ENCODE data around the gene AHI1.

AHI1 gene

DNA sequence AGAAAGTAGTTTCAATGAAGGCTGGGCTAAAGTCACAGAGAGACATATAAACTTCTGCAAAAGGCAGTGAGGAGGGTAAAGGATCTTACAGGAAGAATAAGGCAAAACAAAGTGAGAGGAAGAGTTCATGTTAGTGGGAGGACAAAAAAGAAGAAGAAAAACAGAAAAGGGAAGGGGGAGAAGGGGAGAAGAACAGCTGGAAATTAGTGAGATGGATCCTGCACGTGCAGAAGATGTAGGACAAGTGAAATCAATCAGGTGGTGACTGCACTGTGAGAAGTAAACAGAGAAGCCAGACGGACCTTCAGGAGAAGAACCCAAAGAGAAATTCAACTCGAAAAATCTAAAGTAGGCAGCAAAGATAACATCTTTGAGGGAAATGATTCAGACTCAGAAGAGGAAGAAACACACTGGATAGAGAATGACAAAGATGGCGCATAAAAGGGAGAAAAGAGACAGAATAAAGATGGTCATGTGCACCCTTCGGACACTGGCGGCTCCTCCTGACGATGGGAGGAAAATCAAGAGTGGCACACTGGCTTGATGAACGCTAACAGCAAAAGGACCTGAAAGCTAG lies 210.5 kb downstream of the AHI1 start:
- Histone ChIP-seq H3K4me3 (ENCODE audit: low read length) (no peak overlapping the region), H3K27me3 (ENCODE audit: low read depth, low read length) (no peaks in the 10 kb centered on the region), H3K27ac (ENCODE audit: low read length) (no peak overlapping the region), H4K20me1 (ENCODE audit: insufficient read depth, low read length) (no peaks in the 10 kb centered on the region), H3K9ac (ENCODE audit: low read length) (no peak overlapping the region), H3K36me3 (replicated peaks; ENCODE audit: low read depth, low read length) (no peaks in the 10 kb centered on the region), H3K9me3 (ENCODE audit: insufficient read depth, low read length) (no peaks in the 10 kb centered on the region), H2AFZ (ENCODE audit: low read depth, low read length) (no peak overlapping the region), H3K79me2 (ENCODE audit: low read length) (no peaks in the 10 kb centered on the region), H3K4me1 (ENCODE audit: low read length) (peaks cover 10% of the 10 kb centered on the region), H3K4me2 (ENCODE audit: low read length) (peak overlapping the region; percentile 30; the same call in 1 of the 2 replicates)
- no peak for TF ChIP-seq EZH2phosphoT487 (IDR thresholded peaks at IDR 0.05; ENCODE audit: low read depth)
- TF ChIP-seq, protein P1, sequence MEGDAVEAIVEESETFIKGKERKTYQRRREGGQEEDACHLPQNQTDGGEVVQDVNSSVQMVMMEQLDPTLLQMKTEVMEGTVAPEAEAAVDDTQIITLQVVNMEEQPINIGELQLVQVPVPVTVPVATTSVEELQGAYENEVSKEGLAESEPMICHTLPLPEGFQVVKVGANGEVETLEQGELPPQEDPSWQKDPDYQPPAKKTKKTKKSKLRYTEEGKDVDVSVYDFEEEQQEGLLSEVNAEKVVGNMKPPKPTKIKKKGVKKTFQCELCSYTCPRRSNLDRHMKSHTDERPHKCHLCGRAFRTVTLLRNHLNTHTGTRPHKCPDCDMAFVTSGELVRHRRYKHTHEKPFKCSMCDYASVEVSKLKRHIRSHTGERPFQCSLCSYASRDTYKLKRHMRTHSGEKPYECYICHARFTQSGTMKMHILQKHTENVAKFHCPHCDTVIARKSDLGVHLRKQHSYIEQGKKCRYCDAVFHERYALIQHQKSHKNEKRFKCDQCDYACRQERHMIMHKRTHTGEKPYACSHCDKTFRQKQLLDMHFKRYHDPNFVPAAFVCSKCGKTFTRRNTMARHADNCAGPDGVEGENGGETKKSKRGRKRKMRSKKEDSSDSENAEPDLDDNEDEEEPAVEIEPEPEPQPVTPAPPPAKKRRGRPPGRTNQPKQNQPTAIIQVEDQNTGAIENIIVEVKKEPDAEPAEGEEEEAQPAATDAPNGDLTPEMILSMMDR (IDR thresholded peaks at IDR 0.05; ENCODE audit: low read depth, low read length), result no peak

DNA sequence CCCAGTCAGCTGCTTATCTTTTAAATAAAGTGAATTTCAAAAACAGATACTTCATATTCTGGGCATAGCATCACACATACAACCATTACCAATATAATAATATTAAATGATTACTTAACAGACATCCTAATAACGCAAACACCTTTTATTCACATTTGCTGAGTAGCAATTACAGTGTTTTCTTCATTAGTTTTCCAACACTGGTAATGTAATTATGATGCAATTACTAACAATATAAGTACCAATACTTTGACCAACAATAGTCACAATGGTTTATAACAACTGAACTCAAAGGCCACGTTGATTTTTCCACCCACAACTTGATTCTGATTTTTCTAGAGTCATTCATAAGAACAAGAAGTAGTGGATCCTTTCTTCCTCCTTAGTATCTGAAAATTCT lies 212.4 kb downstream of the AHI1 start:
- H4K20me1 ChIP-seq (ENCODE audit: insufficient read depth, low read length), result no peaks in the 10 kb centered on the region
- no peak overlapping the region for H3K4me2 ChIP-seq (ENCODE audit: low read length)
- no peak for TF ChIP-seq EZH2phosphoT487 (IDR thresholded peaks at IDR 0.05; ENCODE audit: low read depth)
- TF ChIP-seq, protein P1 (IDR thresholded peaks at IDR 0.05; ENCODE audit: low read depth, low read length), result no peak
- no peaks in the 10 kb centered on the region for H3K79me2 ChIP-seq (ENCODE audit: low read length)
- no peak overlapping the region for H3K9ac ChIP-seq (ENCODE audit: low read length)
- peaks cover 18% of the 10 kb centered on the region for H3K4me1 ChIP-seq (ENCODE audit: low read length)
- H3K36me3 ChIP-seq (replicated peaks; ENCODE audit: low read depth, low read length), result no peaks in the 10 kb centered on the region
- no peak overlapping the region for H3K4me3 ChIP-seq (ENCODE audit: low read length)
- H2AFZ ChIP-seq (ENCODE audit: low read depth, low read length), result no peak overlapping the region
- no peak overlapping the region for H3K27ac ChIP-seq (ENCODE audit: low read length)
- no peaks in the 10 kb centered on the region for H3K27me3 ChIP-seq (ENCODE audit: low read depth, low read length)
- no peaks in the 10 kb centered on the region for H3K9me3 ChIP-seq (ENCODE audit: insufficient read depth, low read length)

DNA sequence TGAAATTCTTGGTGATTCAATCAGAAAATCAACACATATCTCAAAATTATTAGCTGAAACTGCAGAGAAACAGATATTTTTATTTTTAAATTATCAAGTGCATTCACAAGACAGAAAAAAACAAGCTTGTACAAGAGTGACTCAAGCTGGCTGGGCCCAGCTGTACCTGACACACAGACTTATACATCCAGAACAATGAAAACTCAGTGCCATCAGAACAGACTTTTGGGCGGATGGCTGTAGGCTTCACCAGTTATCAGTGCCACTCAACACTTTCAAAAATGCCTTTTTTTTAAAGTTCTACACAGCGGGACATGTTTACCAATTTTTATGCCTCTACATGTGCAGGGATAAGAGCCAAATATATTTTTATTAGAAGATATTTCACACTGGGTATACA lies 213.6 kb downstream of the AHI1 start:
- H3K9me3 ChIP-seq (ENCODE audit: insufficient read depth, low read length), result no peaks in the 10 kb centered on the region
- no peaks in the 10 kb centered on the region for H3K79me2 ChIP-seq (ENCODE audit: low read length)
- TF ChIP-seq EZH2phosphoT487 (IDR thresholded peaks at IDR 0.05; ENCODE audit: low read depth), result no peak
- TF ChIP-seq, protein P1 (IDR thresholded peaks at IDR 0.05; ENCODE audit: low read depth, low read length), result no peak
- H2AFZ ChIP-seq (ENCODE audit: low read depth, low read length), result no peak overlapping the region
- no peak overlapping the region for H3K4me3 ChIP-seq (ENCODE audit: low read length)
- no peak overlapping the region for H3K27ac ChIP-seq (ENCODE audit: low read length)
- H3K4me2 ChIP-seq (ENCODE audit: low read length), result no peak overlapping the region
- H3K4me1 ChIP-seq (ENCODE audit: low read length), result peaks cover 18% of the 10 kb centered on the region
- H3K9ac ChIP-seq (ENCODE audit: low read length), result no peak overlapping the region
- no peaks in the 10 kb centered on the region for H3K36me3 ChIP-seq (replicated peaks; ENCODE audit: low read depth, low read length)
- no peaks in the 10 kb centered on the region for H4K20me1 ChIP-seq (ENCODE audit: insufficient read depth, low read length)
- no peaks in the 10 kb centered on the region for H3K27me3 ChIP-seq (ENCODE audit: low read depth, low read length)

DNA sequence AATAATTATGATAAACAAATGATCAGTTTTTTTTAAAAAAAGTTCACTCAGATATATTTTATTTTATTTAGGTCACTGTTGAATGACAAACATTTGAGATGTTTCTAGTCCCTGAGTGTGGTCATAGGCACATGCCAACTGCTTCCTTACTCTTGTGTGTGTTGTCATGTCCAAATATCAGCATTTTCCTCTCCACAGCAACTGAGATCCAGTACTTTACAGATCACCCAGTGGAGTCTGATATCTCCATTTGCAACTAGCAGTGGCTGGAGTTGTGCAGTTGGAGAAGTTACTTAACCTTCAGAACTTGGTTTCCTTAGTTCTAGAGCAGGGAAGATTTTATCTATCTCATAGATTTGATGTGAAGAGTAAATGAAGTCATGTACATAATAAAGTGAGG lies 215.1 kb downstream of the AHI1 start:
- H3K36me3 ChIP-seq (replicated peaks; ENCODE audit: low read depth, low read length), result no peaks in the 10 kb centered on the region
- H3K79me2 ChIP-seq (ENCODE audit: low read length), result no peaks in the 10 kb centered on the region
- H3K4me2 ChIP-seq (ENCODE audit: low read length), result no peak overlapping the region
- no peak overlapping the region for H3K4me3 ChIP-seq (ENCODE audit: low read length)
- H3K9ac ChIP-seq (ENCODE audit: low read length), result no peak overlapping the region
- TF ChIP-seq, protein P1 (IDR thresholded peaks at IDR 0.05; ENCODE audit: low read depth, low read length), result no peak
- no peak for TF ChIP-seq EZH2phosphoT487 (IDR thresholded peaks at IDR 0.05; ENCODE audit: low read depth)
- peaks cover 16% of the 10 kb centered on the region for H3K4me1 ChIP-seq (ENCODE audit: low read length)
- no peaks in the 10 kb centered on the region for H4K20me1 ChIP-seq (ENCODE audit: insufficient read depth, low read length)
- H3K27ac ChIP-seq (ENCODE audit: low read length), result no peak overlapping the region
- H2AFZ ChIP-seq (ENCODE audit: low read depth, low read length), result no peak overlapping the region
- no peaks in the 10 kb centered on the region for H3K27me3 ChIP-seq (ENCODE audit: low read depth, low read length)
- H3K9me3 ChIP-seq (ENCODE audit: insufficient read depth, low read length), result no peaks in the 10 kb centered on the region

All from OCI-LY3 (cell line).